HCT116 (cell line): Measurements from ENCODE around the gene TAS2R30. TPM values are rescaled to one million over a fixed set of nuclear protein-coding genes. Genes with fewer than 3 reads are reported as not detected.

Experiments
- ATAC-seq: fragments of 200-7000 bp; cut with Tn5 transposase; 2 replicates; pipeline ENCODE4 v1.9.1; 2020; ENCODE audit warnings: mild to moderate bottlenecking, moderate library complexity
- BruUV-seq: library from RNA; stranded (reverse); fragments of 400-500 nt; replicated peaks from 2 replicates; lab custom pipeline; 2021; lab: Mats Ljungman, UMichigan
- CTCF ChIA-PET: fragments of 300-600 bp; sonication (Branson Sonifier 250); formaldehyde crosslinking; loops from one replicate; lab custom pipeline; 2021; ENCODE audit warnings: antibody characterized with exemption; lab: Charles Lee
- POLR2A ChIA-PET: fragments of 300-600, 350-600 bp; sonication (Branson Sonifier 250); formaldehyde crosslinking; loops from one replicate; lab custom pipeline; 2021; ENCODE audit warnings: antibody characterized with exemption; lab: Charles Lee
- RAD21 ChIA-PET, 2 experiments: fragments of 300-600 bp; sonication (Branson Sonifier 250); formaldehyde crosslinking; loops; one replicate each; lab custom pipeline; 2023; ENCODE audit warnings: low total read pairs in 2 of 2; ENCODE audit not compliant: uncharacterized antibody in 2 of 2, unreplicated experiment in 2 of 2, low non-redundant PET in 1 of 2; lab: Charles Lee
- DNase-seq: peaks from one replicate; pipeline ENCODE4 v3.0.0-alpha.2; 2010; ENCODE audit warnings: low read depth, low spot score
- H2AFZ ChIP-seq: fragments of 200-600 bp; shearing (Covaris generic), sonication (generic); 2 replicates; pipeline ENCODE4 v1.6.1; 2017; ENCODE audit warnings: low read depth, mixed run types, mixed read lengths, antibody characterized with exemption, low read length; ENCODE audit not compliant: poor library complexity, severe bottlenecking
- H3K27ac ChIP-seq: 2 replicates; pipeline ENCODE4 v1.5.1; 2012; ENCODE audit warnings: low read depth, low read length
- H3K27me3 ChIP-seq: fragments of 200-600 bp; sonication (generic); 2 replicates; pipeline ENCODE4 v1.6.1; 2016; ENCODE audit warnings: mixed run types, low read length, mixed read lengths; ENCODE audit not compliant: insufficient read depth
- H3K36me3 ChIP-seq, 2 experiments: fragments of 200-500 bp in 1 of 2; fragments of 200-600 bp in 1 of 2; sonication (Bioruptor generic) in 1 of 2; sonication (generic) in 1 of 2; 2 replicates each; pipeline versions ENCODE4 v1.5.1 to v1.6.1; 2014 to 2016; ENCODE audit warnings: low read length in 2 of 2, inconsistent platforms in 1 of 2, mixed read lengths in 1 of 2, mixed run types in 1 of 2; ENCODE audit not compliant: insufficient read depth in 2 of 2, control insufficient read depth in 1 of 2
- H3K4me1 ChIP-seq, 2 experiments: fragments of 200-600 bp in 1 of 2; sonication (generic) in 1 of 2; 2 replicates each; pipeline versions ENCODE4 v1.5.1 to v1.6.1; 2012 to 2017; ENCODE audit warnings: low read length in 2 of 2, inconsistent platforms in 1 of 2, mild to moderate bottlenecking in 1 of 2, mixed read lengths in 1 of 2, mixed run types in 1 of 2, moderate library complexity in 1 of 2; ENCODE audit not compliant: insufficient read depth in 2 of 2, control insufficient read depth in 1 of 2
- H3K4me2 ChIP-seq: fragments of 200-600 bp; sonication (generic); 2 replicates; pipeline ENCODE4 v1.6.1; 2017; ENCODE audit warnings: mixed run types, low read length, mixed read lengths
- H3K4me3 ChIP-seq, 2 experiments: fragments of 200-600 bp in 1 of 2; sonication (generic) in 1 of 2; replicated peaks in 1 of 2; 2 replicates each; pipeline ENCODE4 v1.5.1; 2011 to 2016; ENCODE audit warnings: low read length in 2 of 2, control low read depth in 1 of 2, low read depth in 1 of 2, mild to moderate bottlenecking in 1 of 2, mixed read lengths in 1 of 2, mixed run types in 1 of 2
- H3K79me2 ChIP-seq: fragments of 200-600 bp; sonication (generic); 2 replicates; pipeline ENCODE4 v1.6.1; 2017; ENCODE audit warnings: mild to moderate bottlenecking, mixed run types, low read length, moderate library complexity, mixed read lengths; ENCODE audit not compliant: insufficient read depth
- H3K9ac ChIP-seq: fragments of 200-600 bp; sonication (generic); 2 replicates; pipeline ENCODE4 v1.6.1; 2016; ENCODE audit warnings: low read length, mixed read lengths
- H3K9me2 ChIP-seq: fragments of 200-600 bp; sonication (generic), shearing (Covaris generic); 2 replicates; pipeline ENCODE4 v1.6.1; 2017; ENCODE audit warnings: mixed run types, mild to moderate bottlenecking, moderate library complexity; ENCODE audit not compliant: insufficient read depth
- H3K9me3 ChIP-seq, 2 experiments: fragments of 200-500 bp in 1 of 2; fragments of 200-600 bp in 1 of 2; sonication (Bioruptor generic) in 1 of 2; sonication (generic) in 1 of 2; 2 replicates each; pipeline ENCODE4 v1.6.1; 2014 to 2017; ENCODE audit warnings: low read length in 2 of 2, mixed read lengths in 2 of 2, inconsistent platforms in 1 of 2, low read depth in 1 of 2, mild to moderate bottlenecking in 1 of 2, mixed run types in 1 of 2, moderate library complexity in 1 of 2; ENCODE audit not compliant: control insufficient read depth in 1 of 2, insufficient read depth in 1 of 2
- H4K20me1 ChIP-seq: fragments of 200-600 bp; sonication (generic), shearing (Covaris generic); 2 replicates; pipeline ENCODE4 v1.6.1; 2017; ENCODE audit warnings: mixed run types, mild to moderate bottlenecking, moderate library complexity; ENCODE audit not compliant: insufficient read depth
- ATF3 ChIP-seq: IDR thresholded peaks from 2 replicates; pipeline ENCODE4 v1.6.1; 2012
- CEBPB ChIP-seq: IDR thresholded peaks from 2 replicates; pipeline ENCODE4 v1.6.1; 2012; ENCODE audit warnings: low read depth
- CTCF ChIP-seq, 3 experiments: fragments of 200-600 bp in 1 of 3; sonication (generic) in 1 of 3; IDR thresholded peaks in 2 of 3; conservative IDR thresholded peaks in 1 of 3; 2 replicates each; pipeline ENCODE4 v1.5.1; 2012 to 2017; ENCODE audit warnings: low read depth in 2 of 3, low read length in 2 of 3, antibody characterized with exemption in 1 of 3, borderline replicate concordance in 1 of 3, control low read depth in 1 of 3, mild to moderate bottlenecking in 1 of 3, mixed read lengths in 1 of 3, mixed run types in 1 of 3, moderate library complexity in 1 of 3; ENCODE audit not compliant: insufficient read depth in 1 of 3
- EGR1 ChIP-seq: IDR thresholded peaks from 2 replicates; pipeline ENCODE4 v1.6.1; 2012; ENCODE audit warnings: low read depth
- POLR2AphosphoS5 ChIP-seq: IDR thresholded peaks from 2 replicates; pipeline ENCODE4 v1.6.1; 2011; ENCODE audit warnings: mild to moderate bottlenecking, low read depth, low read length, moderate library complexity
- SIN3A ChIP-seq: IDR thresholded peaks from 2 replicates; pipeline ENCODE4 v1.6.1; 2012; ENCODE audit warnings: low read depth
- YY1 ChIP-seq: IDR thresholded peaks from 2 replicates; pipeline ENCODE4 v1.6.1; 2011; ENCODE audit warnings: low read length, low read depth, moderate library complexity, mild to moderate bottlenecking; ENCODE audit not compliant: insufficient replicate concordance; ENCODE audit errors: extremely low read depth
- ZFX ChIP-seq: fragments of 450-650 bp; IDR thresholded peaks from 2 replicates; pipeline ENCODE4 v1.6.1; 2017
- intact Hi-C: fragments of 100-400 bp; cut with micrococcal nuclease; formaldehyde crosslinking; loops from 2 replicates; pipeline ENCODE4 v1.10.0; 2022
- total RNA-seq: library from RNA; stranded (reverse); gene quantifications from one replicate; pipeline ENCODE4 v1.2.1, GENCODE V29; 2021; ENCODE audit not compliant: unreplicated experiment
- TF ChIP-seq, protein P1 (sequence below): IDR thresholded peaks from 2 replicates; pipeline ENCODE4 v1.6.1; 2012; ENCODE audit warnings: low read depth

The TAS2R30 gene
- total RNA-seq, 1 experiment from 2014 or later, result 1.5 TPM

DNA sequence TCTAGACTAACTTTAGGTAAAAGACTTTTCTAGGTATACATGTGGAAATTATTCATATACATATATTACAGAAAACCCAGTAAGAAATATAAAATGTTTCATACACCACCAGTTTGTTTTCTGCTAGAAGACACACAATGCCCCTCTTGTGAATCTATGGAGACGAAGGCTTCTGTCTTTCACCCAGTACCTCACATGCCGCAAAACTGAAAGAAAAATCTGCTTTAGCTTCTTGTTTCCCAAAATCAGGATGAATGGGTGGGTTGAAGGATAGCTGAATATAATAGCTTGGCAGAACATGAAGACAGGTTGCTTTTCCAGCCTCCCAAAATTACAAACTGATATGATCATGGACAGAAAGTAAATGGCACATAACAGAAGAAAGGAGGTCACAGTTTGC, 1.3 kb downstream of the TAS2R30 start:
- H3K79me2 ChIP-seq, result peaks cover 90% of the 10 kb centered on the region
- no peak overlapping the region for H2AFZ ChIP-seq
- no peaks in the 10 kb centered on the region for H3K9me2 ChIP-seq
- peaks cover 6% of the 10 kb centered on the region; the same call in 1 of the 2 replicates for H4K20me1 ChIP-seq
- H3K4me3 ChIP-seq, result no peak overlapping the region
- DNase-seq, result no peak
- no TSS peak for BruUV-seq
- no peaks in the 10 kb centered on the region for H3K4me1 ChIP-seq
- intact Hi-C loops, result no loop called here
- H3K4me2 ChIP-seq, result no peak overlapping the region
- no peaks in the 10 kb centered on the region for H3K36me3 ChIP-seq
- ChIA-PET POLR2A (no interaction called here), CTCF (no interaction called here), RAD21 (no interaction called here)
- H3K27me3 ChIP-seq, result no peaks in the 10 kb centered on the region
- TF ChIP-seq POLR2AphosphoS5 (no peak), YY1 (no peak), ZFX (no peak), SIN3A (no peak), CEBPB (no peak), ATF3 (no peak), EGR1 (no peak), CTCF (IDR thresholded peaks at IDR 0.05 in 2 of 3, conservative IDR thresholded peaks at IDR 0.05 in 1 of 3; ENCODE audit: borderline replicate concordance in 1 of 3, insufficient read depth in 1 of 3, low read depth in 2 of 3, low read length in 2 of 3) (no peak)
- TF ChIP-seq, protein P1, sequence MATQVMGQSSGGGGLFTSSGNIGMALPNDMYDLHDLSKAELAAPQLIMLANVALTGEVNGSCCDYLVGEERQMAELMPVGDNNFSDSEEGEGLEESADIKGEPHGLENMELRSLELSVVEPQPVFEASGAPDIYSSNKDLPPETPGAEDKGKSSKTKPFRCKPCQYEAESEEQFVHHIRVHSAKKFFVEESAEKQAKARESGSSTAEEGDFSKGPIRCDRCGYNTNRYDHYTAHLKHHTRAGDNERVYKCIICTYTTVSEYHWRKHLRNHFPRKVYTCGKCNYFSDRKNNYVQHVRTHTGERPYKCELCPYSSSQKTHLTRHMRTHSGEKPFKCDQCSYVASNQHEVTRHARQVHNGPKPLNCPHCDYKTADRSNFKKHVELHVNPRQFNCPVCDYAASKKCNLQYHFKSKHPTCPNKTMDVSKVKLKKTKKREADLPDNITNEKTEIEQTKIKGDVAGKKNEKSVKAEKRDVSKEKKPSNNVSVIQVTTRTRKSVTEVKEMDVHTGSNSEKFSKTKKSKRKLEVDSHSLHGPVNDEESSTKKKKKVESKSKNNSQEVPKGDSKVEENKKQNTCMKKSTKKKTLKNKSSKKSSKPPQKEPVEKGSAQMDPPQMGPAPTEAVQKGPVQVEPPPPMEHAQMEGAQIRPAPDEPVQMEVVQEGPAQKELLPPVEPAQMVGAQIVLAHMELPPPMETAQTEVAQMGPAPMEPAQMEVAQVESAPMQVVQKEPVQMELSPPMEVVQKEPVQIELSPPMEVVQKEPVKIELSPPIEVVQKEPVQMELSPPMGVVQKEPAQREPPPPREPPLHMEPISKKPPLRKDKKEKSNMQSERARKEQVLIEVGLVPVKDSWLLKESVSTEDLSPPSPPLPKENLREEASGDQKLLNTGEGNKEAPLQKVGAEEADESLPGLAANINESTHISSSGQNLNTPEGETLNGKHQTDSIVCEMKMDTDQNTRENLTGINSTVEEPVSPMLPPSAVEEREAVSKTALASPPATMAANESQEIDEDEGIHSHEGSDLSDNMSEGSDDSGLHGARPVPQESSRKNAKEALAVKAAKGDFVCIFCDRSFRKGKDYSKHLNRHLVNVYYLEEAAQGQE, result no peak
- H3K9me3 ChIP-seq, result no peaks in the 10 kb centered on the region
- no peak overlapping the region for H3K27ac ChIP-seq
- H3K9ac ChIP-seq, result no peak overlapping the region
- no peak for ATAC-seq
